K562 (cell line): ENCODE measurements around the gene THAP5. TPM values are rescaled to one million over a fixed set of nuclear protein-coding genes. Genes with fewer than 3 reads are reported as not detected.

Experiments
- ATAC-seq: fragments of 200-7000 bp; cut with Tn5 transposase; 3 replicates; pipeline ENCODE4 v1.9.1; 2020; ENCODE audit warnings: moderate library complexity
- BruUV-seq: library from RNA; stranded (reverse); fragments of 400-500 nt; replicated peaks from 2 replicates; lab custom pipeline; 2021; lab: Mats Ljungman, UMichigan
- CTCF ChIA-PET: fragments of 300-600 bp; formaldehyde crosslinking; extraction: SDS; loops from one replicate; lab custom pipeline; 2021; ENCODE audit warnings: low intra/inter-chr PET ratio; lab: Yijun Ruan, JAX
- POLR2A ChIA-PET: fragments of 300-600, 350-650 bp; sonication (Branson Sonifier 250); formaldehyde crosslinking; extraction: SDS; loops from one replicate; lab custom pipeline; 2021; ENCODE audit warnings: antibody characterized with exemption, inconsistent platforms; lab: Yijun Ruan, JAX
- DNase-seq, 4 experiments: peaks; one replicate each; pipeline versions ENCODE4 v3.0.0 to v3.0.0-alpha.2; 2011 to 2018; ENCODE audit warnings: low spot score in 3 of 4, mixed read lengths in 3 of 4; ENCODE audit errors: extremely low read depth in 1 of 4
- FAIRE-seq: peaks from 2 replicates; lab custom pipeline; 2011; peaks lifted over from hg19 to GRCh38; lab: Jason Lieb, UNC
- H2AFZ ChIP-seq: 2 replicates; pipeline ENCODE4 v1.6.0; 2011; ENCODE audit warnings: low read depth, low read length, control low read depth, inconsistent platforms
- H3K27ac ChIP-seq: fragments of 200-600 bp; 3 replicates; pipeline ENCODE4 v1.8.0; 2011; ENCODE audit warnings: low read depth, mild to moderate bottlenecking, control low read depth, inconsistent platforms, low read length, moderate library complexity, mixed read lengths; ENCODE audit errors: extremely low read depth
- H3K27me3 ChIP-seq, 2 experiments: fragments of 300-600 bp in 1 of 2; 2 replicates in 1 of 2; 3 replicates in 1 of 2; pipeline versions ENCODE4 v1.6.0 to v1.8.0; 2011; ENCODE audit warnings: inconsistent platforms in 2 of 2, low read length in 2 of 2, mild to moderate bottlenecking in 1 of 2, mixed read lengths in 1 of 2, moderate library complexity in 1 of 2; ENCODE audit not compliant: control insufficient read depth in 2 of 2, insufficient read depth in 2 of 2
- H3K36me3 ChIP-seq: fragments of 300-600 bp; 3 replicates; pipeline ENCODE4 v1.8.0; 2011; ENCODE audit warnings: mild to moderate bottlenecking, low read length, inconsistent platforms; ENCODE audit not compliant: control insufficient read depth, insufficient read depth
- H3K4me1 ChIP-seq, 2 experiments: fragments of 200-600 bp in 1 of 2; replicated peaks in 1 of 2; 2 replicates in 1 of 2; 3 replicates in 1 of 2; pipeline versions ENCODE4 v1.5.1 to v1.8.0; 2011; ENCODE audit warnings: inconsistent platforms in 2 of 2, low read length in 2 of 2, mild to moderate bottlenecking in 1 of 2, mixed read lengths in 1 of 2, moderate library complexity in 1 of 2; ENCODE audit not compliant: control insufficient read depth in 2 of 2, insufficient read depth in 2 of 2
- H3K4me2 ChIP-seq: 2 replicates; pipeline ENCODE4 v1.6.1; 2011; ENCODE audit warnings: low read length, control low read depth, inconsistent platforms, mixed read lengths; ENCODE audit not compliant: insufficient read depth
- H3K4me3 ChIP-seq: fragments of 200-600 bp; sonication (generic), shearing (Covaris generic); 2 replicates; pipeline ENCODE4 v1.5.1; 2016; ENCODE audit warnings: control low read depth, inconsistent platforms
- H3K79me2 ChIP-seq: fragments of 200-600 bp; 3 replicates; pipeline ENCODE4 v1.8.0; 2011; ENCODE audit warnings: low read length, inconsistent platforms; ENCODE audit not compliant: control insufficient read depth, insufficient read depth
- H3K9ac ChIP-seq, 2 experiments: 2 replicates each; pipeline versions ENCODE4 v1.6.0 to v1.6.1; 2011; ENCODE audit warnings: low read depth in 2 of 2, low read length in 2 of 2, control low read depth in 1 of 2, inconsistent platforms in 1 of 2, mild to moderate bottlenecking in 1 of 2, mixed read lengths in 1 of 2; ENCODE audit not compliant: insufficient read depth in 1 of 2
- H3K9me1 ChIP-seq: one replicate; pipeline ENCODE4 v1.6.0; 2011; ENCODE audit warnings: inconsistent platforms, mild to moderate bottlenecking, low read length, moderate library complexity; ENCODE audit not compliant: control insufficient read depth, insufficient read depth
- H3K9me3 ChIP-seq: replicated peaks from 2 replicates; pipeline ENCODE4 v1.5.1; 2011; ENCODE audit warnings: low read depth, low read length, inconsistent platforms; ENCODE audit not compliant: control insufficient read depth, insufficient read depth
- H4K20me1 ChIP-seq: replicated peaks from 2 replicates; pipeline ENCODE4 v1.6.1; 2011; ENCODE audit warnings: low read length, inconsistent platforms, mixed read lengths; ENCODE audit not compliant: control insufficient read depth, insufficient read depth
- IRF2 ChIP-seq: sonication (generic); formaldehyde crosslinking; IDR thresholded peaks from 2 replicates; pipeline ENCODE4 v1.8.1; 2022; ENCODE audit warnings: mild to moderate bottlenecking, missing genetic modification reagents
- MITF ChIP-seq: IDR thresholded peaks from 2 replicates; pipeline ENCODE4 v1.6.1; 2014; ENCODE audit warnings: antibody characterized with exemption
- MLLT1 ChIP-seq, 2 experiments: fragments of 450-650 bp; IDR thresholded peaks; 2 replicates each; pipeline ENCODE4 v1.6.1; 2016
- MXD1 ChIP-seq: fragments of 250-450 bp; sonication (Bioruptor Pico); IDR thresholded peaks from 2 replicates; pipeline ENCODE4 v1.8.0; 2021; ENCODE audit warnings: borderline replicate concordance, mild to moderate bottlenecking, moderate library complexity; ENCODE audit not compliant: poor library complexity, severe bottlenecking
- NRF1 ChIP-seq, 2 experiments: fragments of 450-650 bp; IDR thresholded peaks in 1 of 2; conservative IDR thresholded peaks in 1 of 2; 2 replicates each; pipeline ENCODE4 v1.6.1; 2014; ENCODE audit warnings: mild to moderate bottlenecking in 2 of 2
- RBM14 ChIP-seq: fragments of 200-400 bp; formaldehyde crosslinking; IDR thresholded peaks from 2 replicates; pipeline ENCODE4 v1.6.1; 2018; ENCODE audit warnings: low read depth, mild to moderate bottlenecking, low read length, moderate library complexity, borderline replicate concordance; ENCODE audit not compliant: insufficient read depth
- RBM17 ChIP-seq: fragments of 200-400 bp; formaldehyde crosslinking; IDR thresholded peaks from 2 replicates; pipeline ENCODE4 v1.6.1; 2017; ENCODE audit warnings: low read depth, mild to moderate bottlenecking, low read length, borderline replicate concordance
- RBM39 ChIP-seq: fragments of 200-400 bp; formaldehyde crosslinking; optimal IDR thresholded peaks from 2 replicates; pipeline ENCODE3; 2018; ENCODE audit warnings: low read depth, low read length
- XRCC3 ChIP-seq: fragments of 450-650 bp; IDR thresholded peaks from 2 replicates; pipeline ENCODE4 v1.6.1; 2017; ENCODE audit warnings: mild to moderate bottlenecking, moderate library complexity
- ZC3H4 ChIP-seq: sonication (generic); formaldehyde crosslinking; IDR thresholded peaks from 2 replicates; pipeline ENCODE4 v1.9.0; 2021; ENCODE audit warnings: missing genetic modification reagents, borderline replicate concordance
- ZHX1 ChIP-seq: fragments of 150-350 bp; conservative IDR thresholded peaks from 2 replicates; pipeline ENCODE4 v1.6.1; 2014; ENCODE audit warnings: low read length
- ZNF165 ChIP-seq: fragments of 250-450 bp; sonication (Bioruptor Pico); IDR thresholded peaks from 2 replicates; pipeline ENCODE4 v1.4.0; 2020; ENCODE audit warnings: borderline replicate concordance
- ZNF75A ChIP-seq: fragments of 450-650 bp; formaldehyde crosslinking; IDR thresholded peaks from 2 replicates; pipeline ENCODE4 v1.4.0; 2020; ENCODE audit warnings: mild to moderate bottlenecking
- ZNF766 ChIP-seq: fragments of 200-800 bp; sonication (Bioruptor generic); conservative IDR thresholded peaks from 2 replicates; pipeline ENCODE4 v1.6.1; 2016; ENCODE audit warnings: missing genetic modification characterization, missing compliant biosample characterization
- WGBS: fragments of 100-300 bp; shearing (Covaris generic); methylation state at CpG from one replicate; pipeline ENCODE4 v1.1.6; 2016; ENCODE audit warnings: low coverage, mixed read lengths; ENCODE audit not compliant: insufficient coverage; ENCODE audit errors: missing lambda C conversion rate; 5-methylcytosine and 5-hydroxymethylcytosine counted together
- in situ Hi-C: fragments of 300-500 bp; cut with MboI; formaldehyde crosslinking; loops from 4 replicates; pipeline ENCODE4 v1.15.0; 2018; ENCODE audit warnings: inconsistent platforms, mixed read lengths
- intact Hi-C: fragments of 100-400 bp; cut with micrococcal nuclease; formaldehyde crosslinking; loops from 2 replicates; pipeline ENCODE4 v1.14.2; 2022
- polyA plus RNA-seq, 8 experiments: library from polyadenylated mRNA; depleted of rRNA in 4 of 8; stranded (reverse) in 5 of 8; unstranded in 3 of 8; fragments of >200 nt; fragmentation: Nextera tagmentation in 2 of 8; fragmentation: Illumina TruSeq in 1 of 8; extraction: Ambion mirVana in 2 of 8; extraction: Trizol in 1 of 8; gene quantifications; 2 replicates each; pipeline versions ENCODE4 v1.2.1 to v1.2.3, GENCODE V29; 2011 to 2014; ENCODE audit warnings: inconsistent platforms in 1 of 8, missing spikeins in 1 of 8
- total RNA-seq, 7 experiments: library from RNA; depleted of rRNA in 6 of 7; stranded (reverse); fragments of >200 nt in 6 of 7; fragmentation: Illumina TruSeq in 2 of 7; extraction: Trizol in 2 of 7; gene quantifications; 2 replicates each; pipeline versions ENCODE4 v1.2.1 to v1.2.3, GENCODE V29; 2011 to 2021; ENCODE audit warnings: low replicate concordance in 1 of 7

Gene THAP5
- total and polyA plus RNA-seq, 9 of the 15 experiments (the other 6 are each of a cell fraction or from before 2014, with no cell fraction given), result 16.5 to 58.1 (median 28.2) TPM

- H3K79me2 ChIP-seq, result no peaks in the 10 kb centered on the region
- POLR2A ChIA-PET, result no interaction called here
- H3K4me1 ChIP-seq, result no peaks in the 10 kb centered on the region
- no peaks in the 10 kb centered on the region for H3K9me3 ChIP-seq
- no peaks in the 10 kb centered on the region for H4K20me1 ChIP-seq
- 0% methylated on average over 3 of the region's 3 CpGs for WGBS
- intact Hi-C loops (loop anchor here (5.0 to 10.0 kb wide), 2 partner anchors 190 to 262 kb away; no protein-coding TSS in a partner anchor), in situ Hi-C loops (no loop called here)
- FAIRE-seq, result no peak
- no peak overlapping the region for H3K9ac ChIP-seq
- BruUV-seq, result no TSS peak
- H3K4me3 ChIP-seq, result no peak overlapping the region
- DNase-seq, result no peak
- no peaks in the 10 kb centered on the region for H3K36me3 ChIP-seq
- H3K27ac ChIP-seq, result no peak overlapping the region
- CTCF ChIA-PET, result no interaction called here
- H3K27me3 ChIP-seq, result peaks cover 0 to 9% of the 10 kb centered on the region in 2 experiments; a peak in 2 of 5 replicates
- ATAC-seq, result no peak
- no peak overlapping the region for H2AFZ ChIP-seq
- H3K4me2 ChIP-seq, result no peak overlapping the region
- no peaks in the 10 kb centered on the region for H3K9me1 ChIP-seq
- no peak for TF ChIP-seq MXD1 (CRISPR knock-in tag)
- TF ChIP-seq MITF, result no peak
- TF ChIP-seq ZNF165 (CRISPR knock-in tag), result no peak
- TF ChIP-seq NRF1 (conservative IDR thresholded peaks at IDR 0.05 in 1 of 2, IDR thresholded peaks at IDR 0.05 in 1 of 2), result no peak
- no peak for TF ChIP-seq ZHX1
- TF ChIP-seq IRF2, result no peak
- no peak for TF ChIP-seq RBM14
- no peak for TF ChIP-seq XRCC3
- no peak for TF ChIP-seq RBM39
- no peak for TF ChIP-seq ZC3H4 (CRISPR knock-in tag)
- TF ChIP-seq ZNF75A (CRISPR knock-in tag), result no peak
- TF ChIP-seq ZNF766 (CRISPR knock-in tag), result no peak
- TF ChIP-seq RBM17, result no peak
- TF ChIP-seq MLLT1 (IDR thresholded peaks at IDR 0.05), result no peak
Observed at GRCh38 chr7:108614896-108615295, 45.4 kb upstream of the THAP5 start.
